ENCODE results near the gene SLC5A2. TPM values are rescaled to one million over a fixed set of nuclear protein-coding genes. Genes with fewer than 3 reads are reported as not detected.
A peak's percentile ranks its signal among the peaks of the same experiment; 100 is the strongest.

SLC5A2 gene
- total and polyA plus RNA-seq, 2 of the 13 experiments (the other 11 are each of a cell fraction or from before 2014, with no cell fraction given), result 0.24 to 0.97 TPM

DNA sequence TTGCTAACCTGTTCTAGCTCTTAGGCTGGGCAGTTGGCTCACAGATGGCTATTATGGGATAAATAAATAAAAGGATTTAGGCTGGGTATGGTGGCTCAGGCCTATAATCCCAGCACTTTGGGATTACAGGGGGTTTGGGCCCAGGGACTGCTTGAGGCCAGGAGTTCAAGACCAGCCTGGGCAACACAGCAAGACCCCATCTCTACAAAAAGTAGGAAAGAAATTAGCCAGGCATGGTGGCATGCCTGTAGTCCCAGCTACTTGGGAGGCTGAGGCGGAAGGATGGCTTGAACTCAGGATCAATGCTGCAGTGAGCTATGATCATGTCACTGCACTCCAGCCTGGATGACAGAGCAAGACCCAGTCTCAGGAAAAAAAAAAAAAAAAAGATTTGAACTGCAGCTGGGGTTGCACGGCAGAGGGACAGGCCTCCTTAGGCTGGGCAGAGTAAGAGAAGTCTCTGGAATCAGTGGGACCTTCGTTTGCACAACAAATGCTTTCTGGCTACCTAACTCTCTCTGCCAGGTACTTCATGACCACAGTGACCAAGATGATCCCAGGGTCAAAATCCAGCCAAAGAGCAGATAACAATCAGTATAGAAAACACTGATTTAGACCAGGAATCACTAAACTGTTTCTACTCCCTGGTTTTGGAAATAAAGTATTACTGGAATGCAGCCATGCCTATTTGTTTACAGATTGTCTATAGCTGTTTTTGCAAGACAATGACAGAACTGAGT is 18.5 kb downstream of the SLC5A2 start (continued):
- TF ChIP-seq, protein P1, sequence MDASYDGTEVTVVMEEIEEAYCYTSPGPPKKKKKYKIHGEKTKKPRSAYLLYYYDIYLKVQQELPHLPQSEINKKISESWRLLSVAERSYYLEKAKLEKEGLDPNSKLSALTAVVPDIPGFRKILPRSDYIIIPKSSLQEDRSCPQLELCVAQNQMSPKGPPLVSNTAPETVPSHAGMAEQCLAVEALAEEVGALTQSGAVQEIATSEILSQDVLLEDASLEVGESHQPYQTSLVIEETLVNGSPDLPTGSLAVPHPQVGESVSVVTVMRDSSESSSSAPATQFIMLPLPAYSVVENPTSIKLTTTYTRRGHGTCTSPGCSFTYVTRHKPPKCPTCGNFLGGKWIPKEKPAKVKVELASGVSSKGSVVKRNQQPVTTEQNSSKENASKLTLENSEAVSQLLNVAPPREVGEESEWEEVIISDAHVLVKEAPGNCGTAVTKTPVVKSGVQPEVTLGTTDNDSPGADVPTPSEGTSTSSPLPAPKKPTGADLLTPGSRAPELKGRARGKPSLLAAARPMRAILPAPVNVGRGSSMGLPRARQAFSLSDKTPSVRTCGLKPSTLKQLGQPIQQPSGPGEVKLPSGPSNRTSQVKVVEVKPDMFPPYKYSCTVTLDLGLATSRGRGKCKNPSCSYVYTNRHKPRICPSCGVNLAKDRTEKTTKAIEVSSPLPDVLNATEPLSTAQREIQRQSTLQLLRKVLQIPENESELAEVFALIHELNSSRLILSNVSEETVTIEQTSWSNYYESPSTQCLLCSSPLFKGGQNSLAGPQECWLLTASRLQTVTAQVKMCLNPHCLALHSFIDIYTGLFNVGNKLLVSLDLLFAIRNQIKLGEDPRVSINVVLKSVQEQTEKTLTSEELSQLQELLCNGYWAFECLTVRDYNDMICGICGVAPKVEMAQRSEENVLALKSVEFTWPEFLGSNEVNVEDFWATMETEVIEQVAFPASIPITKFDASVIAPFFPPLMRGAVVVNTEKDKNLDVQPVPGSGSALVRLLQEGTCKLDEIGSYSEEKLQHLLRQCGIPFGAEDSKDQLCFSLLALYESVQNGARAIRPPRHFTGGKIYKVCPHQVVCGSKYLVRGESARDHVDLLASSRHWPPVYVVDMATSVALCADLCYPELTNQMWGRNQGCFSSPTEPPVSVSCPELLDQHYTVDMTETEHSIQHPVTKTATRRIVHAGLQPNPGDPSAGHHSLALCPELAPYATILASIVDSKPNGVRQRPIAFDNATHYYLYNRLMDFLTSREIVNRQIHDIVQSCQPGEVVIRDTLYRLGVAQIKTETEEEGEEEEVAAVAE (CRISPR knock-in tag; IDR thresholded peaks at IDR 0.05; ENCODE audit: borderline replicate concordance), result no peak
- TF ChIP-seq ZFP36 (IDR thresholded peaks at IDR 0.05; ENCODE audit: borderline replicate concordance, low read depth, low read length, partially characterized antibody) (no peak), ZSCAN9 (CRISPR knock-in tag; IDR thresholded peaks at IDR 0.05; ENCODE audit: borderline replicate concordance) (no peak), POLR2AphosphoS2 (IDR thresholded peaks at IDR 0.05; ENCODE audit: low read depth, low read length) (no peak), MBNL3 (CRISPR knock-in tag; conservative IDR thresholded peaks at IDR 0.05) (no peak), FOXA3 (CRISPR knock-in tag; IDR thresholded peaks at IDR 0.05) (no peak), ZNF660 (CRISPR knock-in tag; IDR thresholded peaks at IDR 0.05; ENCODE audit: borderline replicate concordance, low read depth) (no peak), NFIC (IDR thresholded peaks at IDR 0.05; ENCODE audit: low read length) (no peak), BCL6 (CRISPR knock-in tag; IDR thresholded peaks at IDR 0.05) (peak; percentile 54), TOPORS (CRISPR knock-in tag; IDR thresholded peaks at IDR 0.05) (no peak), ZNF670 (CRISPR knock-in tag; IDR thresholded peaks at IDR 0.05; ENCODE audit: borderline replicate concordance) (no peak), HOXA5 (CRISPR knock-in tag; IDR thresholded peaks at IDR 0.05) (no peak), ZMAT3 (CRISPR knock-in tag; conservative IDR thresholded peaks at IDR 0.05) (no peak), ZFYVE20 (CRISPR knock-in tag; IDR thresholded peaks at IDR 0.05; ENCODE audit: borderline replicate concordance, low read depth) (no peak), NFRKB (IDR thresholded peaks at IDR 0.05) (no peak), ZKSCAN8 (CRISPR knock-in tag; IDR thresholded peaks at IDR 0.05; ENCODE audit: borderline replicate concordance) (0 out of 2 replicates have a peak, but pooled peaks have one; percentile 30), ZNF343 (CRISPR knock-in tag; IDR thresholded peaks at IDR 0.05) (no peak), ARNT2 (CRISPR knock-in tag; IDR thresholded peaks at IDR 0.05; ENCODE audit: low read depth) (no peak), RBAK (CRISPR knock-in tag; IDR thresholded peaks at IDR 0.05) (no peak)
- TF ChIP-seq, protein P2, sequence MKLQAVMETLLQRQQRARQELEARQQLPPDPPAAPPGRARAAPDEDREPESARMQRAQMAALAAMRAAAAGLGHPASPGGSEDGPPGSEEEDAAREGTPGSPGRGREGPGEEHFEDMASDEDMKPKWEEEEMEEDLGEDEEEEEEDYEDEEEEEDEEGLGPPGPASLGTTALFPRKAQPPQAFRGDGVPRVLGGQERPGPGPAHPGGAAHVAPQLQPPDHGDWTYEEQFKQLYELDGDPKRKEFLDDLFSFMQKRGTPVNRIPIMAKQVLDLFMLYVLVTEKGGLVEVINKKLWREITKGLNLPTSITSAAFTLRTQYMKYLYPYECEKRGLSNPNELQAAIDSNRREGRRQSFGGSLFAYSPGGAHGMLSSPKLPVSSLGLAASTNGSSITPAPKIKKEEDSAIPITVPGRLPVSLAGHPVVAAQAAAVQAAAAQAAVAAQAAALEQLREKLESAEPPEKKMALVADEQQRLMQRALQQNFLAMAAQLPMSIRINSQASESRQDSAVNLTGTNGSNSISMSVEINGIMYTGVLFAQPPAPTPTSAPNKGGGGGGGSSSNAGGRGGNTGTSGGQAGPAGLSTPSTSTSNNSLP (IDR thresholded peaks at IDR 0.05; ENCODE audit: low read depth, low read length), result 0 out of 2 replicates have a peak, but pooled peaks have one; percentile 62
- TF ChIP-seq, protein P3, sequence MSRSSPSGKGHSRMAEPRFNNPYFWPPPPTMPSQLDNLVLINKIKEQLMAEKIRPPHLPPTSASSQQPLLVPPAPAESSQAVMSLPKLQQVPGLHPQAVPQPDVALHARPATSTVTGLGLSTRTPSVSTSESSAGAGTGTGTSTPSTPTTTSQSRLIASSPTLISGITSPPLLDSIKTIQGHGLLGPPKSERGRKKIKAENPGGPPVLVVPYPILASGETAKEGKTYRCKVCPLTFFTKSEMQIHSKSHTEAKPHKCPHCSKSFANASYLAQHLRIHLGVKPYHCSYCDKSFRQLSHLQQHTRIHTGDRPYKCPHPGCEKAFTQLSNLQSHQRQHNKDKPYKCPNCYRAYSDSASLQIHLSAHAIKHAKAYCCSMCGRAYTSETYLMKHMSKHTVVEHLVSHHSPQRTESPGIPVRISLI (CRISPR knock-in tag; IDR thresholded peaks at IDR 0.05; ENCODE audit: borderline replicate concordance), result 0 out of 2 replicates have a peak, but pooled peaks have one; percentile 23
